ENCODE data around the gene HACD3.
"Not testable (repeated sequence)": the region's sequence is repeated elsewhere in the genome, so short reads cannot be mapped to it uniquely, and the experiment has no call there.

Gene HACD3

GRCh38 chr15:65547841-65548240, 17.6 kb downstream of the HACD3 start:
- DNase-seq (ENCODE audit: low read depth in 2 of 2, low spot score in 1 of 2): no peak

GRCh38 chr15:65549288-65549687, 19.0 kb downstream of the HACD3 start:
- DNase-seq (ENCODE audit: low read depth in 2 of 2, low spot score in 1 of 2): not testable (repeated sequence)

- no peak for DNase-seq (ENCODE audit: low read depth in 2 of 2, low spot score in 1 of 2)
Observed at GRCh38 chr15:65550681-65551098, 20.4 kb downstream of the HACD3 start.

GRCh38 chr15:65551183-65551582, 20.9 kb downstream of the HACD3 start:
- no peak for DNase-seq (ENCODE audit: low read depth in 2 of 2, low spot score in 1 of 2)

- DNase-seq (ENCODE audit: low read depth in 2 of 2, low spot score in 1 of 2): not testable (repeated sequence)
Observed at GRCh38 chr15:65552851-65553250, 22.6 kb downstream of the HACD3 start.

- no peak for DNase-seq (ENCODE audit: low read depth in 2 of 2, low spot score in 1 of 2)
Observed at GRCh38 chr15:65553691-65554090, 23.4 kb downstream of the HACD3 start.

- no peak for DNase-seq (ENCODE audit: low read depth in 2 of 2, low spot score in 1 of 2)
Observed at GRCh38 chr15:65556622-65557021, 26.4 kb downstream of the HACD3 start.

- DNase-seq (ENCODE audit: low read depth in 2 of 2, low spot score in 1 of 2): no peak
Observed at GRCh38 chr15:65558336-65558735, 28.1 kb downstream of the HACD3 start.

GRCh38 chr15:65558997-65559760, 28.9 kb downstream of the HACD3 start:
- DNase-seq (ENCODE audit: low read depth in 2 of 2, low spot score in 1 of 2): no peak

GRCh38 chr15:65559941-65560340, 29.7 kb downstream of the HACD3 start:
- no peak for DNase-seq (ENCODE audit: low read depth in 2 of 2, low spot score in 1 of 2)

GRCh38 chr15:65561934-65562333, 31.7 kb downstream of the HACD3 start:
- no peak for DNase-seq (ENCODE audit: low read depth in 2 of 2, low spot score in 1 of 2)

GRCh38 chr15:65569728-65570127, 39.5 kb downstream of the HACD3 start:
- DNase-seq (ENCODE audit: low read depth in 2 of 2, low spot score in 1 of 2): no peak

GRCh38 chr15:65571971-65572370, 41.7 kb downstream of the HACD3 start:
- DNase-seq (ENCODE audit: low read depth in 2 of 2, low spot score in 1 of 2): no peak

- DNase-seq (ENCODE audit: low read depth in 2 of 2, low spot score in 1 of 2): no peak
Observed at GRCh38 chr15:65576664-65577063, 46.4 kb downstream of the HACD3 start.

- DNase-seq (ENCODE audit: low read depth in 2 of 2, low spot score in 1 of 2): no peak
Observed at GRCh38 chr15:65577129-65577996, 47.1 kb downstream of the HACD3 start.

GRCh38 chr15:65578904-65579728, 48.9 kb downstream of the HACD3 start:
- DNase-seq (ENCODE audit: low read depth in 2 of 2, low spot score in 1 of 2): no peak

- DNase-seq (ENCODE audit: low read depth in 2 of 2, low spot score in 1 of 2): no peak
Observed at GRCh38 chr15:65579762-65580161, 49.5 kb downstream of the HACD3 start.

- no peak for DNase-seq (ENCODE audit: low read depth in 2 of 2, low spot score in 1 of 2)
Observed at GRCh38 chr15:65580287-65580686, 50.0 kb downstream of the HACD3 start.

GRCh38 chr15:65583701-65584100, 53.4 kb downstream of the HACD3 start:
- peak; percentile 4 to 38 for DNase-seq (ENCODE audit: low read depth in 2 of 2, low spot score in 1 of 2)

GRCh38 chr15:65584241-65584640, 54.0 kb downstream of the HACD3 start:
- DNase-seq (ENCODE audit: low read depth in 2 of 2, low spot score in 1 of 2): no peak

GRCh38 chr15:65587094-65587493, 56.8 kb downstream of the HACD3 start:
- no peak for DNase-seq (ENCODE audit: low read depth in 2 of 2, low spot score in 1 of 2)

Data from stimulated activated CD8-positive, alpha-beta memory T cell treated with anti-CD3 and anti-CD28 coated beads, Interleukin-4, amount 100 ng/mL, for 1 hour (primary cell).